Thyroid gland (tissue), 4 donors: ENCODE results near the gene RASGRF1.

Experiments used
- CTCF ChIP-seq, 6 experiments: fragments of 200-600 bp in 3 of 6; fragments of 450-650 bp in 3 of 6; sonication (generic) in 3 of 6; IDR thresholded peaks; one replicate each; pipeline ENCODE4 v1.5.1; 2016 to 2019; ENCODE audit warnings: antibody characterized with exemption in 6 of 6, mild to moderate bottlenecking in 2 of 6, inconsistent platforms in 1 of 6, moderate library complexity in 1 of 6
- POLR2A ChIP-seq, 2 donors: fragments of 450-650 bp; IDR thresholded peaks; one replicate each; pipeline ENCODE4 v1.6.1; 2017; ENCODE audit warnings: antibody characterized with exemption in 2 of 2, mild to moderate bottlenecking in 2 of 2, moderate library complexity in 1 of 2

- TF ChIP-seq CTCF (IDR thresholded peaks at IDR 0.05) (no peak), POLR2A (IDR thresholded peaks at IDR 0.05) (no peak)
Observed at GRCh38 chr15:78978601-78979179, 111.9 kb downstream of the RASGRF1 start.
